Endothelial cell of umbilical vein (primary cell): ENCODE measurements around the gene ITGB1. TPM values are rescaled to one million over a fixed set of nuclear protein-coding genes. Genes with fewer than 3 reads are reported as not detected.

Experiments used
- BruUV-seq: library from RNA; stranded (reverse); fragments of 400-500 nt; replicated peaks from 2 replicates; lab custom pipeline; 2021; lab: Mats Ljungman, UMichigan
- CTCF ChIA-PET: fragments of 300-600, 350-600 bp; sonication (Branson Sonifier 250); formaldehyde crosslinking; loops from one replicate; lab custom pipeline; 2021; ENCODE audit warnings: antibody characterized with exemption, inconsistent platforms; lab: Charles Lee
- POLR2A ChIA-PET: fragments of 300-600, 350-600 bp; sonication (Branson Sonifier 250); formaldehyde crosslinking; loops from one replicate; lab custom pipeline; 2021; ENCODE audit warnings: antibody characterized with exemption, inconsistent platforms; lab: Charles Lee
- DNase-seq: peaks from one replicate; pipeline ENCODE4 v3.0.0-alpha.2; 2011; ENCODE audit warnings: low read depth, low spot score
- FAIRE-seq: peaks from 2 replicates; lab custom pipeline; 2011; peaks lifted over from hg19 to GRCh38; lab: Jason Lieb, UNC
- H2AFZ ChIP-seq: 2 replicates; pipeline ENCODE4 v1.6.0; 2012; ENCODE audit warnings: low read depth, low read length, control low read depth, inconsistent platforms
- H3K27ac ChIP-seq: 2 replicates; pipeline ENCODE4 v1.5.1; 2011; ENCODE audit warnings: low read depth, mild to moderate bottlenecking, control low read depth, low read length, moderate library complexity; ENCODE audit not compliant: insufficient read depth
- H3K27me3 ChIP-seq, 2 experiments: 2 replicates each; pipeline versions ENCODE4 v1.6.0 to v1.6.1; 2011; ENCODE audit warnings: low read length in 2 of 2, mixed read lengths in 1 of 2; ENCODE audit not compliant: control insufficient read depth in 2 of 2, insufficient read depth in 2 of 2
- H3K36me3 ChIP-seq, 2 experiments: 2 replicates in 1 of 2; 3 replicates in 1 of 2; pipeline ENCODE4 v1.5.1; 2011; ENCODE audit warnings: low read length in 2 of 2, mild to moderate bottlenecking in 1 of 2, moderate library complexity in 1 of 2; ENCODE audit not compliant: control insufficient read depth in 2 of 2, insufficient read depth in 2 of 2; ENCODE audit errors: extremely low read depth in 1 of 2
- H3K4me1 ChIP-seq: 3 replicates; pipeline ENCODE4 v1.5.1; 2011; ENCODE audit warnings: mild to moderate bottlenecking, low read length; ENCODE audit not compliant: control insufficient read depth, insufficient read depth; ENCODE audit errors: extremely low read depth
- H3K4me2 ChIP-seq: 2 replicates; pipeline ENCODE4 v1.6.1; 2011; ENCODE audit warnings: low read length, control low read depth, mixed read lengths; ENCODE audit not compliant: insufficient read depth
- H3K4me3 ChIP-seq, 3 experiments: fragments of 200-600 bp in 1 of 3; sonication (generic), shearing (Covaris generic) in 1 of 3; replicated peaks in 1 of 3; 2 replicates each; pipeline ENCODE4 v1.5.1; 2011 to 2016; ENCODE audit warnings: control low read depth in 3 of 3, low read length in 3 of 3, mild to moderate bottlenecking in 2 of 3, inconsistent platforms in 1 of 3, low read depth in 1 of 3, moderate library complexity in 1 of 3; ENCODE audit not compliant: insufficient read depth in 1 of 3
- H3K79me2 ChIP-seq: 2 replicates; pipeline ENCODE4 v1.6.0; 2012; ENCODE audit warnings: low read length, inconsistent platforms; ENCODE audit not compliant: control insufficient read depth, insufficient read depth
- H3K9ac ChIP-seq: replicated peaks from 2 replicates; pipeline ENCODE3; 2011; ENCODE audit warnings: low read length, control low read depth; ENCODE audit not compliant: insufficient read depth; ENCODE audit errors: extremely low read depth
- H3K9me1 ChIP-seq: replicated peaks from 3 replicates; pipeline ENCODE4 v1.6.0; 2011; ENCODE audit warnings: mild to moderate bottlenecking, low read length; ENCODE audit not compliant: control insufficient read depth, insufficient read depth; ENCODE audit errors: extremely low read depth
- H3K9me3 ChIP-seq: replicated peaks from 2 replicates; pipeline ENCODE4 v1.5.1; 2012; ENCODE audit warnings: low read length, inconsistent platforms; ENCODE audit not compliant: control insufficient read depth, insufficient read depth
- H4K20me1 ChIP-seq: replicated peaks from 2 replicates; pipeline ENCODE3; 2011; ENCODE audit warnings: mild to moderate bottlenecking, low read length; ENCODE audit not compliant: control insufficient read depth, insufficient read depth; ENCODE audit errors: extremely low read depth
- GATA2 ChIP-seq: IDR thresholded peaks from 2 replicates; pipeline ENCODE4 v1.7.0; 2011; ENCODE audit warnings: low read depth, mild to moderate bottlenecking, moderate library complexity, mixed read lengths, low read length; ENCODE audit not compliant: insufficient read length, insufficient read depth
- MYC ChIP-seq: IDR thresholded peaks from one replicate; pipeline ENCODE4 v1.6.1; 2011; ENCODE audit warnings: mild to moderate bottlenecking, low read depth, low read length
- POLR2A ChIP-seq: IDR thresholded peaks from 2 replicates; pipeline ENCODE4 v1.6.1; 2012; ENCODE audit warnings: low read depth, mild to moderate bottlenecking, control low read depth, low read length
- dilution Hi-C: fragments of 300-500 bp; cut with MboI; formaldehyde crosslinking; loops from one replicate; pipeline ENCODE4 v1.15.0; 2019; ENCODE audit warnings: low sequenced_read_pairs; ENCODE audit not compliant: extremely low pct_ligation_motif_present
- intact Hi-C: fragments of 100-400 bp; cut with micrococcal nuclease; formaldehyde crosslinking; loops from one replicate; pipeline ENCODE4 v1.10.0; 2022
- polyA plus RNA-seq, 4 experiments: library from polyadenylated mRNA; depleted of rRNA in 3 of 4; stranded (reverse) in 3 of 4; unstranded in 1 of 4; fragments of >200 nt; gene quantifications; 2 replicates each; pipeline versions ENCODE4 v1.2.1 to v1.2.3, GENCODE V29; 2011 to 2012; ENCODE audit warnings: missing spikeins in 1 of 4
- total RNA-seq: library from RNA; stranded (reverse); gene quantifications from 2 replicates; pipeline ENCODE4 v1.2.3, GENCODE V29; 2021

ITGB1 gene
- total and polyA plus RNA-seq, 2 donors (not counting 3 experiments of a cell fraction or from before 2014, with no cell fraction given) = 424 to 1,147 TPM

DNA sequence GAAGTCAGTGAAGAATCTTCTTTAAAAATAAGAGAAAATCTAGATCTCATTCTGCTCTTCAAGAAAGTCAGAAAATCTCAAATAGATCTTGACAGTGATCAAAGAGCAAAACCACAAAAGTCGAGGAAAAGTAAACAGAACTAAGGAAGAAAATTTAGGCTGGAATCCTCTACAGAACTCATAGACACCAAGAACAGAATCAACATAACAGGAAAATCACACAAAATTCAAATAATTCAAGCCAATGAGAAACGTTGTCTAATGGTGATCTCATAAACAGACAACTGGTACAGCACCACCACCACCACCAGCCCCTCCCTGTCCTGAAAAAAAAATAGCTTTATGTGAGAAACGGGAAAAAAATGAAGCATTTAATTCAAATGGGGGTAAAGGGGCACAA is 6.9 kb downstream of the ITGB1 start:
- FAIRE-seq = no peak
- Histone ChIP-seq H3K79me2 (peaks cover 100% of the 10 kb centered on the region), H3K36me3 (peaks cover 0 to 5% of the 10 kb centered on the region in 2 experiments), H3K9me1 (no peaks in the 10 kb centered on the region), H3K27me3 (no peaks in the 10 kb centered on the region), H2AFZ (no peak overlapping the region), H4K20me1 (peaks cover 50% of the 10 kb centered on the region), H3K27ac (no peak overlapping the region), H3K4me1 (peaks cover 63% of the 10 kb centered on the region), H3K9ac (peak overlapping the region; percentile 25), H3K4me3 (peak overlapping the region in 1 of 3 experiments; percentile 42), H3K9me3 (no peaks in the 10 kb centered on the region), H3K4me2 (peak overlapping the region; percentile 89)
- DNase-seq = no peak
- intact Hi-C loops = no loop called here
- BruUV-seq = no TSS peak
- dilution Hi-C loops = no loop called here
- ChIA-PET CTCF (interaction anchor here (1.0 to 2.3 kb wide), 5 partner anchors 9 to 58 kb away, joined by 3 to 12 read pairs (median 4); no protein-coding TSS in a partner anchor), POLR2A (interaction anchor here (1.6 to 2.3 kb wide), 2 partner anchors 11 to 29 kb away, joined by 4 to 7 read pairs; no protein-coding TSS in a partner anchor)
- TF ChIP-seq GATA2 = peak; percentile 5
- no peak for TF ChIP-seq MYC

DNA sequence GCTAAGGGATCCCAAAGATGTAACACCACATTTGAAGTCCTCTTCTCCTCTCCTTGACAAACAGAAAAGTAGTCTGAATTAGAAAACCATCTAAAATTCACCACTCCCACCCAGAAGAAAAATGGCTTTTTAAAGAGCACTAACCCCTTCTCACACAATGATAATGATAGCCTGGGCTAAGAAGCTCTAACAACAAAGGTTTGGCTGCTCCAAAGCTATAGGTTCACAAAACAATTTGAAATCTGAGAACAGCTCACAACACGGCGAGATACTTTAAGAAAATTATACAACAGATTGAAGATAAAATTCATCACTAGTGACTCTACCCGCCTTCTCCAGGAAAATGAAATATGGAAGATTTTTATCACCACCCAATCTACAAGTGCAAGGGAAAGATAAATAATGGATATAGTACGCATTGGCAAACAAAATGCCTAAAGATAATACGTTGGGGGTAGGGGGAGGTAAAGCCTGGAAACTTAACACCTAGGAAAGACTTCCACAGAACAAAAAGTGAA is 7.4 kb downstream of the ITGB1 start:
- CTCF ChIA-PET = interaction anchor here (0.8 to 2.3 kb wide), 4 partner anchors 9 to 58 kb away, joined by 3 to 8 read pairs (median 4); no protein-coding TSS in a partner anchor
- Histone ChIP-seq H3K4me3 (peak overlapping the region in 1 of 3 experiments; percentile 42), H2AFZ (no peak overlapping the region), H3K27me3 (no peaks in the 10 kb centered on the region), H3K79me2 (peaks cover 100% of the 10 kb centered on the region), H4K20me1 (peaks cover 53% of the 10 kb centered on the region), H3K9ac (peak overlapping the region; percentile 25), H3K4me2 (peak overlapping the region; percentile 89), H3K9me3 (no peaks in the 10 kb centered on the region), H3K27ac (peak overlapping the region; percentile 49), H3K9me1 (no peaks in the 10 kb centered on the region), H3K4me1 (peaks cover 60% of the 10 kb centered on the region), H3K36me3 (peaks cover 0 to 5% of the 10 kb centered on the region in 2 experiments)
- intact Hi-C loops (loop anchor here (1.0 kb wide), 1 partner anchor 9 kb away; no protein-coding TSS in a partner anchor), dilution Hi-C loops (no loop called here)
- TF ChIP-seq POLR2A (no peak), GATA2 (peak; percentile 45)
- FAIRE-seq (no peak), DNase-seq (peak; percentile 35)
- BruUV-seq = no TSS peak
- POLR2A ChIA-PET = interaction anchor here (2.3 kb wide), 1 partner anchor 30 kb away, joined by 7 read pairs; no protein-coding TSS in a partner anchor
